ENCODE data around the gene GBP1.

Gene GBP1

DNA sequence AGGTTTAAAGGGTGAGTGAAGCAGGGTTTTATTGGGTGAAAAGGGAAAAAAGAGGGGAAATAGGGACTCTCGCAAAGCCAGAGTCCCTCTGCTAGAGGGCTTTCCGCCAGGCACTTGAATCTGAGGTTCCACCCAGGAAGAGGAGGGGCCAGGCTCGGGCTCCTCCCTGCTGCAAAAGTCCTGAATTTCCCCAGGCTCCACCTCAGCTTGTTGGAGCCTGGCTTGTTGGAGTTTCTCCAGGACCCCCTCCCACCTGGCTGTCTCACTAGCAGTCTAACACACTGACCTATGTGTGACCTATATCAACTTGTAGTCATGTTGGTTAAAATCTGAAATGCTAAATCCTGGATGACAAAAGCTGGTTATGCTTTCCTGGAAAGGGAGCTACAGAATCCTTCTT lies 35.4 kb upstream of the GBP1 start:
- no peak overlapping the region for H3K4me3 ChIP-seq (ENCODE audit: insufficient read depth, low read length, poor library complexity, severe bottlenecking)
- no peaks in the 10 kb centered on the region for H3K9me2 ChIP-seq (replicated peaks; ENCODE audit: insufficient read depth, low read length)
- H3K27ac ChIP-seq (ENCODE audit: low read depth, low read length), result no peak overlapping the region
- peaks cover 4% of the 10 kb centered on the region; the same call in 1 of the 2 replicates for H3K9me3 ChIP-seq (ENCODE audit: insufficient read depth, low read length)
- no peak overlapping the region for H3K9ac ChIP-seq (ENCODE audit: low read length)
- H3K4me2 ChIP-seq (ENCODE audit: low read depth, low read length, poor library complexity, severe bottlenecking), result no peak overlapping the region
- H3K36me3 ChIP-seq (ENCODE audit: low read length), result no peaks in the 10 kb centered on the region
- no peaks in the 10 kb centered on the region for H3F3A ChIP-seq (ENCODE audit: insufficient read depth)
- H2AFZ ChIP-seq (ENCODE audit: low read depth, low read length, severe bottlenecking), result no peak overlapping the region
- TF ChIP-seq, protein P1, sequence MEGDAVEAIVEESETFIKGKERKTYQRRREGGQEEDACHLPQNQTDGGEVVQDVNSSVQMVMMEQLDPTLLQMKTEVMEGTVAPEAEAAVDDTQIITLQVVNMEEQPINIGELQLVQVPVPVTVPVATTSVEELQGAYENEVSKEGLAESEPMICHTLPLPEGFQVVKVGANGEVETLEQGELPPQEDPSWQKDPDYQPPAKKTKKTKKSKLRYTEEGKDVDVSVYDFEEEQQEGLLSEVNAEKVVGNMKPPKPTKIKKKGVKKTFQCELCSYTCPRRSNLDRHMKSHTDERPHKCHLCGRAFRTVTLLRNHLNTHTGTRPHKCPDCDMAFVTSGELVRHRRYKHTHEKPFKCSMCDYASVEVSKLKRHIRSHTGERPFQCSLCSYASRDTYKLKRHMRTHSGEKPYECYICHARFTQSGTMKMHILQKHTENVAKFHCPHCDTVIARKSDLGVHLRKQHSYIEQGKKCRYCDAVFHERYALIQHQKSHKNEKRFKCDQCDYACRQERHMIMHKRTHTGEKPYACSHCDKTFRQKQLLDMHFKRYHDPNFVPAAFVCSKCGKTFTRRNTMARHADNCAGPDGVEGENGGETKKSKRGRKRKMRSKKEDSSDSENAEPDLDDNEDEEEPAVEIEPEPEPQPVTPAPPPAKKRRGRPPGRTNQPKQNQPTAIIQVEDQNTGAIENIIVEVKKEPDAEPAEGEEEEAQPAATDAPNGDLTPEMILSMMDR (IDR thresholded peaks at IDR 0.05; ENCODE audit: insufficient read depth, low read length, poor library complexity, severe bottlenecking), result no peak
- no peak for TF ChIP-seq EZH2phosphoT487 (conservative IDR thresholded peaks at IDR 0.05; ENCODE audit: low read length)
- H4K20me1 ChIP-seq (ENCODE audit: low read depth, low read length), result no peaks in the 10 kb centered on the region
- H3K27me3 ChIP-seq (ENCODE audit: low read length), result no peaks in the 10 kb centered on the region
- no peaks in the 10 kb centered on the region for H3K79me2 ChIP-seq (ENCODE audit: insufficient read depth, low read length)

DNA sequence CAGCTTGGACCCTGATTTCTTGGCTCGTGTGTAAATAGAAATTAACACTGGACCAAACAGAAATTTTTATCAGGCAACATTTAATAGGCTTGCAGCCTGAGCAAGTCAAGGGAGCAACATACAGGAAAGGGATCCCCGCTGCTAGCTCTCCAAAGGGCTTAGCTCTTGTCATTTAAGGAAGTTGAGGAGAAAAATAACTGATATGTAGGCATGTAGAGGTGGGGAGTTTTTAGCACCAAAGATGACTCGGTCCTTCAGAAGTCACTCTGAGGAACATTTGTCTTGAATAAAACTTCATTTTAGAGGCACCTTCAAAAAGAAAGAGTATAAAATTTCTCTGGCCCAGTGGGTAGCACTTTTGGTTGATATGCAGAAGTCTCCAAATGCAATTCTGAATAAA lies 33.8 kb upstream of the GBP1 start:
- H3K27ac ChIP-seq (ENCODE audit: low read depth, low read length), result no peak overlapping the region
- H3K27me3 ChIP-seq (ENCODE audit: low read length), result no peaks in the 10 kb centered on the region
- H3F3A ChIP-seq (ENCODE audit: insufficient read depth), result no peaks in the 10 kb centered on the region
- no peaks in the 10 kb centered on the region for H3K79me2 ChIP-seq (ENCODE audit: insufficient read depth, low read length)
- no peak overlapping the region for H3K4me3 ChIP-seq (ENCODE audit: insufficient read depth, low read length, poor library complexity, severe bottlenecking)
- no peaks in the 10 kb centered on the region for H3K36me3 ChIP-seq (ENCODE audit: low read length)
- TF ChIP-seq EZH2phosphoT487 (conservative IDR thresholded peaks at IDR 0.05; ENCODE audit: low read length), result no peak
- TF ChIP-seq, protein P1 (IDR thresholded peaks at IDR 0.05; ENCODE audit: insufficient read depth, low read length, poor library complexity, severe bottlenecking), result no peak
- no peak overlapping the region for H2AFZ ChIP-seq (ENCODE audit: low read depth, low read length, severe bottlenecking)
- H3K9me3 ChIP-seq (ENCODE audit: insufficient read depth, low read length), result peaks cover 4% of the 10 kb centered on the region; the same call in 1 of the 2 replicates
- H3K9ac ChIP-seq (ENCODE audit: low read length), result no peak overlapping the region
- no peak overlapping the region for H3K4me2 ChIP-seq (ENCODE audit: low read depth, low read length, poor library complexity, severe bottlenecking)
- no peaks in the 10 kb centered on the region for H3K9me2 ChIP-seq (replicated peaks; ENCODE audit: insufficient read depth, low read length)
- no peaks in the 10 kb centered on the region for H4K20me1 ChIP-seq (ENCODE audit: low read depth, low read length)

DNA sequence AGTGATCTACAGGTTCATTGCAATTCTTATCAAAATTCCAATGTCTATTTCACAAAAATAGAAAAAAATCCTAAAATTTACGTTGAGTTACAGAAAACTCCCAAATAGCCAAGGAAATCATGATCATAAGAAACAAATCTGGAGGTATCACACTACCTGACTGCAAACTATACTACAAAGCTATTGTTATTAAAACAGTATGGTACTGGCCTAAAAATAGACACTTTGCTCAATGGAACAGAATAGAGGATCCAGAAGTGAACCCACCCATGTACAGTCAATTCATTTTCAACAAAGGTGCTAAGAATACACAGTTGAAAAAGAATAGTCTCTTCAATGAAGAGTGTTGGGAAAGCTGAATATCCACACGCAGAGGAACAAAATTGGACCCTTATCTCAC lies 30.7 kb upstream of the GBP1 start:
- Histone ChIP-seq H2AFZ (ENCODE audit: low read depth, low read length, severe bottlenecking) (no peak overlapping the region), H3K36me3 (ENCODE audit: low read length) (no peaks in the 10 kb centered on the region), H3K4me3 (ENCODE audit: insufficient read depth, low read length, poor library complexity, severe bottlenecking) (no peak overlapping the region), H3K9me2 (replicated peaks; ENCODE audit: insufficient read depth, low read length) (no peaks in the 10 kb centered on the region), H3K9ac (ENCODE audit: low read length) (no peak overlapping the region), H3K27me3 (ENCODE audit: low read length) (no peaks in the 10 kb centered on the region), H3F3A (ENCODE audit: insufficient read depth) (no peaks in the 10 kb centered on the region), H3K79me2 (ENCODE audit: insufficient read depth, low read length) (no peaks in the 10 kb centered on the region), H4K20me1 (ENCODE audit: low read depth, low read length) (no peaks in the 10 kb centered on the region), H3K27ac (ENCODE audit: low read depth, low read length) (no peak overlapping the region), H3K4me2 (ENCODE audit: low read depth, low read length, poor library complexity, severe bottlenecking) (no peak overlapping the region), H3K9me3 (ENCODE audit: insufficient read depth, low read length) (peaks cover 4% of the 10 kb centered on the region; the same call in 1 of the 2 replicates)
- TF ChIP-seq, protein P1 (IDR thresholded peaks at IDR 0.05; ENCODE audit: insufficient read depth, low read length, poor library complexity, severe bottlenecking), result no peak
- no peak for TF ChIP-seq EZH2phosphoT487 (conservative IDR thresholded peaks at IDR 0.05; ENCODE audit: low read length)

Data from SU-DHL-6 (cell line).